Bone marrow (tissue), 2 donors: ENCODE measurements around the gene NBPF4.
A peak's percentile ranks its signal among the peaks of the same experiment; 100 is the strongest.
"Not testable (repeated sequence)": the region's sequence is repeated elsewhere in the genome, so short reads cannot be mapped to it uniquely, and the experiment has no call there.

Experiments
- DNase-seq, 2 donors: peaks; one replicate each; lab custom pipeline; 2025; lab: John Stamatoyannopoulos, UW

Gene NBPF4

DNA sequence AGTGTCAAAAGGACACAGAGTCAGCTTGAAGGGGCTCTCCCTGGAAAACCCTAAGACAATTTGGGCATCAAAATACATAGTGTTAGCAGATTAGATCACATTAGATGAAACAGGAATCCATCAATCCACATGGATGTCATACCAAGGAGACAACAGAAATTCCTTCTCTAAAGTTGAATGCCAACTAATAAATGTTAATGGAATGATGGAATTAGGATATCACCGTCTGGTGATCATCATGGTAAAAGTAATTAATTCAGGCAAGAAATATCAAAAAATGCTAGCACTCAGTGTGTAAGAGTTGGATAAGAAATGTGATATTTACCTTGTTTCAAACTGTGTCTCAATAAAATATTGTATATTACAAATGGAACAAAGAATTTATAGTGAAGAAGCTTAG lies 32.9 kb downstream of the NBPF4 start:
- DNase-seq: no peak

DNA sequence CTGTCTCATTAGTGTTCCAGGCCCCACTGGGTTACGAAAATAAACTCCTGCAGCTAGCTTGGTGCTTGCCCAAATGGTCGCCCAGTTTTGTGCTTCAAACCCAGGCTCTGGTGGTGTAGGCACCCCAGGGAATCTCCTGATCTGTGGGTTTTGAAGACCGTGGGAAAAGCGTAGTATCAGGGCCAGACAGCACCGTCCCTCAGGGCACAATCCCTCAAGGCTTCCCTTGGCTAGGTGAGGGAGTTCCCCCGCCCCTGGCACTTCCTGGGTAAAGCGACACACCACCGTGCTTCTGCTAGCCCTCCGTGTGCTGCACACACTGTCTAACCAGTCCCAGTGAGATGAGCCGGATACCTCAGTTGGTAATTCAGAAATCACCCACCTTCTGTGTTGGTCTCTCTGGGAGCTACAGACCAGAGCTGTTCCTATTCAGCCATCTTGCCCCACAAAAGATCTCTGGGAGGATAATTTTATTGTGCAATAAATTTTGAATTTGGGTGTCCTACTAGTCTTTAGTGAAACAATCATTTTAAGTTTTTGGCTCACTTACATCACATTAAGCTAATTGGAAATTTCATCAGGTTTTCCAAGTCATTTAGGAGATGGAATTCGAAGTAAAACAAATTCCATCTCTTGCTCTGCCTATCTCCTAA lies 34.3 kb downstream of the NBPF4 start:
- DNase-seq: no peak

DNA sequence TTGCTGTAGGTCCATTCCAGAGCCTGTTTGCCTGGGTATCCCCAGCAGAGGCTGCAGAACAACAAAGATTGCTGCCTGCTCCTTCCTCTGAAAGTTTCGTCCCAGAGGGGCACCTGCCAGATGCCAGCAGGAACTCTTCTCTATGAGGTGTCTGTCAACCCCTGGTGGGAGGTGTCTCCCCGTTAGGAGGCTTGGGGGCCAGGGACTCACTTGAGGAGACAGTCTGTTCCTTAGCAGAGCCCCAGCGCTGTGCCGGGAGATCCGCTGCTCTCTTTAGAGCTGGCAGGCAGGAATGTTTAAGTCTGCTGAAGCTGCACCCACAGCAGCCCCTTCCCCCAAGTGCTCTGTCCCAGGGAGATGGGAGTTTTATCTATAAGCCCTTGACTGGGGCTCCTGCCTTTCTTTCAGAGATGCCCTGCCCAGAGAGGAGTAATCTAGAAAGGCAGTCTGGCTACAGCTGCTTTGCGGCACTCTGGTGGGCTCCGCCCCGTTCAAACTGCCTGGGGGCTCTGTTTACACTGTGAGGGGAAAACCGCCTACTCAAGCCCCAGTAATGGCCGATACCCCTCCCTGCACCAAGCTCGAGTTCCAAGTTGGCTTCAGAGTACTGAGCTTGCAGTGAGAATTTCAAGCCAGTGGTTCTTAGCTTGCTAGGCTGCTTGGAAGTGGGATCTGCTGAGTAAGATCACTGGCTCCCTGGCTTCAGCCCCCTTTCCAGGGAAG lies 35.0 kb downstream of the NBPF4 start:
- DNase-seq: no peak

- DNase-seq: not testable (repeated sequence)
These were observed 40.3 kb downstream of the NBPF4 start for GRCh38 chr1:108203582-108203981.

- no peak for DNase-seq
These were observed 42.2 kb downstream of the NBPF4 start for GRCh38 chr1:108201687-108202086.

DNA sequence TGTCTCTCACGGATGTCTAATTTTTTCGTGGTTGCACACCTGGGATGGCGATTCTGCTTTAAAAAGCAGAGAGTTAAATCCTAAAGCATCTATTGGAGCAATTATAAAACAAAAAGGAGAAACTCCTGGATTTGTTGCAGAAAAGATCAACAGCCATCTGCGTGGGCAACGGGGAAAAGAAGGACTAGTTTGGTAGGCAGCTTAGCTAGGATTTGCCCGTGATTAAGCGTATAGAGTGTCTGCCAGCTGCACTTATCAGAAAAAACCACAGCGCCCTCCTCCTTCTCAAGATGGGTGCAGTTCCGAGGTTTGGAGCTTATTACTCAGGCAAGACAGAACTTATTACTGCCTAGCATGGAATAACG lies 43.2 kb downstream of the NBPF4 start:
- peak; percentile 25 to 46 for DNase-seq

- DNase-seq: peak; percentile 56 to 79
These were observed 43.8 kb downstream of the NBPF4 start, which contains the start of gene SLC25A24 for GRCh38 chr1:108199781-108200686. Gene SLC25A24, minus strand, starts transcription at chr1:108200343. Its CDS starts 205 bp downstream, at chr1:108200138.

GRCh38 chr1:108199201-108199691 lies 44.6 kb downstream of the NBPF4 start:
- no peak for DNase-seq

DNA sequence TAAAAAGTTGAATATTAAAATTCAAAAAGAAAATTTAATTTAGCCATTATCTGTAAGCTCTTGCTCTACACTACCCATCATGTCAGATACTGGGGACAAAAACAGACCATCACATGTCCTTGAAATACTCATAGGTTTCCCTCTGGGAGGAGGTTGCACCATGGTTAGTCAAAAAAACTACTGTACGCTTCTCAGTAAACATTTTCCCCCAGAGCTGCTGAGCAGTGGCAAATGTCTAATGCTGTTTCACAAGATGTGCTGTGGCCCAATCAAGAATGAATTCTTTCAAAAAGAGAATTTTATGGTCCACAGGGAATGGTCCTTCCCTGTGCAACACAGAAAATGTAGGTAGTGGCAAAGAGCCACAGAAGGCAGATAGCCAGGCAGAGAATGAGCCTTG lies 49.8 kb downstream of the NBPF4 start:
- no peak for DNase-seq

DNA sequence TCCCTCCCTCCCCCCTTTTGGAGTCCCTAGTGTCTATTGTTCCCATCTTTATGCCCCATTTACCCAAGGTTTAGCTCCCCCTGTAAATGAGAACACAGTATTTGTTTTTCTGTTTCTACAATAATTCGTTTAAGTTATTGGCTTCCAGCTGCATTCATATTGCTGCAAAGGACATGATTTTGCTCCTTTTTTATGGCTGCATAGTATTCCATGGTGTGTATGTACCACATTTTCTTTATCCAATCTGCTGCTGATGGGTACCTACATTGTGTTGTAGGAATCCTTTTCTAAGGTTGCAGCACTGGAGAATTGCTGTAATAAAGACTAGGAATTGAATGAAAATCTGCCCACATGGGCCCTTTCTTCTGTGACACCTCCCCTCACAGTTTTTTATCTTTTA lies 50.5 kb downstream of the NBPF4 start:
- no peak for DNase-seq

- DNase-seq: no peak
These were observed 51.3 kb downstream of the NBPF4 start for GRCh38 chr1:108192581-108192980.

GRCh38 chr1:108190686-108191416 lies 53.0 kb downstream of the NBPF4 start:
- DNase-seq: no peak

- no peak for DNase-seq
These were observed 53.8 kb downstream of the NBPF4 start for GRCh38 chr1:108190001-108190634.

DNA sequence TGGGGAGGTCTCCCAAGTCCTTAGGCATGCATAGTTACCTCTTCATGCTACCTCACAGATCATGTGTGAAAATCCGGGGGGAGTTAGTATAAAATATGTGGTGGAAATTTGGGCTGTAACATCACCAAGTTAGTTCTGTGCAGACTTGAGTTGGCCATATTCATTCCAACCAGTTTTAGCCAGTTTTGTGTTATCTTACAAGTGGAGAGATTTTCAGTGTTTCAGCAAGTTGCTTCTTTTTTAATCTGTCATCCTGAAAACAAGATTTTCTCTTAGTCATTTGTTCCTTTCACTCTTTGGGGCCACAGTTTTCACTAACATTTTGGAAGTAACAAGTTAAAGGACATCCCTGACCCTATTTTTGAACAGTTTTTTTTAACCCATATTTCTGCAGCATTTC lies 55.1 kb downstream of the NBPF4 start:
- DNase-seq: no peak

- no peak for DNase-seq
These were observed 60.7 kb downstream of the NBPF4 start for GRCh38 chr1:108182959-108183700.

- no peak for DNase-seq
These were observed 64.9 kb downstream of the NBPF4 start for GRCh38 chr1:108179018-108179417.
